Activated CD8-positive, alpha-beta memory T cell treated with anti-CD3 and anti-CD28 coated beads for 36 hours (primary cell): Measurements from ENCODE around the gene TCEA2. TPM values are rescaled to one million over a fixed set of nuclear protein-coding genes. Genes with fewer than 3 reads are reported as not detected.

ENCODE experiments used
- CTCF ChIA-PET: fragments of 350-600 bp; sonication (Branson Sonifier 250); formaldehyde crosslinking; loops from one replicate; lab custom pipeline; 2021; ENCODE audit warnings: antibody characterized with exemption; lab: Charles Lee
- POLR2A ChIA-PET: fragments of 350-600 bp; sonication (Branson Sonifier 250); formaldehyde crosslinking; loops from one replicate; lab custom pipeline; 2021; ENCODE audit warnings: antibody characterized with exemption; lab: Charles Lee
- total RNA-seq, 2 experiments: library from RNA; stranded (reverse); gene quantifications; one replicate each; pipeline ENCODE4 v1.2.3, GENCODE V29; 2021

Gene TCEA2
- total RNA-seq, 2 experiments from 2014 or later, result 25.9 to 27.5 TPM

DNA sequence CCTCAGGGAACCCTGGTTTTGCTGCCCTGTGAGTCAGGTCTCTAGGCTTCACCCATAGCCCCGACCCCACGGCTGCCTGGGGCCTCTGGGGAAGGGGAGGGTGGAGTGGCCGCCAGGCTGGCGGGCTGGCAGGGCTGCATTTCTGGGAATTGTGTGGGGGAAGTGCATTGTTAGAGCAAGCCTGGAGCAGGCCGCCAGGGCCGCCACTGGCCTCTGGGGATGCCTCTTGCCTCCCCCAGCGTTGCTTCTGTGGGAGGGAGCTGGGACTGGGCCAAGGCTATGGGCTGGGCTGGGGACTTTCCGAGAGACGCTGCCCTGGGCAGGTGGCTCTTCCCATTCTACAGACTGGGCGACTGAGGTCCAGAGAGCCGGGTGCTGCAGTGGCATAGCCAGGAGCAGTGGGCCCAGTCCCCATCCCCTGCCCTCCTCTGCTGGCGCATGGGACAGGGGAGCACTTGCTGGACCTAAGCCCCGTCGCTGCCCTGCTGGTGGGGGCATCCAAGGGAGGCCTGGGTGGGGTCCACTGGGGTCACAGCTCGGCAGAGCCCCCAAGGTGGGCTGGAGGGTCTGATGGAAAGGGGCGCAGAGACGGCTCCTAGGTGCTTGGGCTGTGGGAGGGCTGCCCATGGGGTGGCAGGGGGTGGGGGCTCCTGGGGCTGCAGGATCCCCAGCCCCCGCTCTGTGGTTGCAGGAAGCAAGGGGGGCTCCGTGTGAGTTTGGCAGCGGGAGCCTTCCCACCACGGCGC lies 6.9 kb upstream of the TCEA2 start:
- ChIA-PET CTCF (no interaction called here), POLR2A (no interaction called here)

DNA sequence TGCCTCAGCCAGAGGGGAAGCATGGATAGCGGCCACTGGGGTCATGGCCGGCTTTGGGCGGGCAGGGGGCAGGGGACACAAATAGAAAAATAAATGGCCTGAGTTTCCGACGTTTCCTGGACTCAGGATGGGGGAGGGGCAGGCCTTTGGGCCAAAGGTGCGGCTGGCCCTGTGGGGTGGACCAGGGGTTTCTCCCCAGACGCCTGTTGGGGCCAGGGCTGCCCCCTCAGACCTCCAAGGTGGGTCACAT lies 6.4 kb upstream of the TCEA2 start:
- CTCF ChIA-PET, result interaction anchor here (6.7 kb wide), 1 partner anchor 17 kb away, joined by 67 read pairs; no protein-coding TSS in a partner anchor
- POLR2A ChIA-PET, result no interaction called here

DNA sequence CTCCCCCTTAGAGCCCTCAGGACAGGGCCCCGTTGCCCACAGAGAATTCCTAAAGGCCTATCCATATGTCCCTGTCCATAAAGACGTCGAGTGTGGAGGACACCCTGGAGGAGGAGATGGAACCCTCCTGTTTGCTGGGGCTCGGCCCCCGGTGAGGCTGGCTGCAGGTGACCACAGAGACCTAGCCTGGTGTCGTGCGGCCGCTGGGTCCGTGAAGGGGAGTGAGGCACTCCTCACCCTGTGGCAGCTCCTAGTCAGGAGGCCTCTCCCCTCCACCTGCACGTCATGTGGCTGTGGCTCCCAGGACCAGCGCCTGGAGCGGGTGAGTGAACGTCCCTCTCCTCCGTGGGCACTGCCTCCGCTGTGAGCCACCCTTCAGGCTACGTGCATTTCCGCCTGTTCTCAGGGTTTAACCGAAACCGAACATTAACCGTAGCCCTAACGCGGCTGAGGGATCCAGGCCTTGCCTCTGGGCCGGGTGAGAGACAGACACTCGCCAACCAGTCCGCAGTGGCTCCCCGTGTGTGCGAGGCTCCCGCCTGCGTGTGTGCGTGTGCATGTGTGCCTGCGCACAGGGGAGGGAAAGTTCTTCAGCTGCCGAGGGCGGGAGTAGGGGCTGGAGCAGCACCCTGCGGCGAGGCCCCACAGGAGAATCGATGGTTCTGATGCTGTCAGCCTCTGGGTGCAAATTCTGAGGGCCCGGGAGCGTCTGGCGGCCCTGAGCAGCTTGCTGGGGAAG lies 5.9 kb upstream of the TCEA2 start:
- ChIA-PET POLR2A (no interaction called here), CTCF (interaction anchor here (0.6 to 6.7 kb wide), 11 partner anchors 14 to 168 kb away, joined by 3 to 67 read pairs (median 3); partner anchors contain the start of genes PRPF6, SAMD10 and UCKL1)

DNA sequence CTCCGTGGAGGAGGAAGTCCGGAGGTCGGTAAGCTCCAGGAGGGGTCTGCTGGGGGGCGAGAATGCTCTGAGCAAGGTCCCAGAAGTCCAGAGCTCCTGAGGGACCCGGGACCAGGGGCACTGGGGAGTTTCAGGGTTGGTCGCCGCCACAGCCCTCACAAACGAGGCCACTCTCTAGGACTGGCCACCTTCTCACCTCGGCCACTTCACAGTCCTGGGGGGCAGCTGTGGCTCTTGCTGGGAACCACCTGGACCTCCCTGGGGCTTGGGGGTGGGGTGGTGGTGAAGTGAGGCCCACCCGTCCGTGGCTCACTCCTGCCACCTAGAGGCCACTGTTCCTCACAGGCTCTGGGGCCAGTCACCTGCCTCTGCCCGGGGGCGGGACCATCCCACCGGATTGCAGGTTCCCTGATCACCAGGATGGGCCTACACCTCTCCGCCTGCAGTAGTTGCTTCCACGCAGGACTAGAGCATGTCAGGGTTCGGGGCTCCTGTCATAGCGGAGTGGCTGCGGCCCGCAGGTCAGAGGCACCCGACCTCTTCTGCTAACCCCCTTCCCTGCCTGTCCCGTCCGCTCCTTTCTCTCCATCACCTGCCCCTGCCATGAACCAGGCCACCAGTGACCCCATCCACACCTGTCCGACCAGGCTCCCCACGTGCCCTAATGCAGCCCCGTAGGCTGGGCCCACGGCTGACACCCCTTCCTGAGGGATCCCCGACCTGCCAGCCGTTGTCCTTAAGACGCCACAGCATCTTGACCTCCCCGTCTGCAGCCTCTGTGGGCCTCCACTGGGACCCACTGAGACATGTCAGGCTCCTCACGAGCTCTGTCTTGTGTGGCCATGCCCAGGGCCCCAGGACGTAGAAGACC lies 5.1 kb upstream of the TCEA2 start:
- ChIA-PET POLR2A (no interaction called here), CTCF (interaction anchor here (0.6 to 6.7 kb wide), 11 partner anchors 14 to 167 kb away, joined by 3 to 67 read pairs (median 3); partner anchors contain the start of genes PRPF6, SAMD10 and UCKL1)

DNA sequence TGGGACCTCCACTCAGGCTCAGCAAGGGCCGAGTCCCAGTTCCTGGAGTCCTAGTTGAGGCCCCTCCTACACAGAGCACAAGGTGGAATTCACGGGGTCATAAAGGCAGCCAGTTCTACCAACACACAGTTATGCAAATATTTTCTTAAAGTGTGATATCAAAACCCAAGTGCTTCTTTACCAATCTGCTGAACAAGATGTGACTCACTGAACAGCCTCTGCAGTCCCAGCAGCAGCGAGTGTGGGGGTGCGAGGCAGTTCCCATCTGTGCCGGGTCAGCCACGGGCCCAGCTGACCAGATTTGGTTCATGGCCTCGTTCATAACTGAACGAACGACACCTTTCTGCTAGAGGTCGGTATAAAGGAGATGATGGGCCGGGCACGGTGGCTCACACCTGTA lies 4.5 kb upstream of the TCEA2 start:
- ChIA-PET CTCF (interaction anchor here (0.7 to 6.7 kb wide), 2 partner anchors 19 to 185 kb away, joined by 4 to 67 read pairs; no protein-coding TSS in a partner anchor), POLR2A (no interaction called here)

DNA sequence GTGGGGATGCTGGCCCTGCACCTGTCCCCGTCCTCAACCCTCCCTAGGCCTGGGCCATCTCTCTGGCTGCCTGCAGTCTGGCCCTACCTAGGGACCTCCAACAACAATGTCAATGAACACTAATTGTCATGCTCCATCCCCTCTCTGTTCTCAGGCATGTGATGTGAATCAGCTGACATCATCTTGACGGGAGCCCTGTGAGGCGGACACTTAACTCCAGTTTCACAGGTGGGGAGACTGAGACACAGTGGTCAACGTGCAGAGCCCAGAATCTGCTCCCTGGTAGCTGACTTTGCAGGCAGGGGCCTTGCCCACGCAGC lies 762 bp upstream of the TCEA2 start:
- CTCF ChIA-PET, result interaction anchor here (1.6 to 6.7 kb wide), 3 partner anchors 10 to 37 kb away, joined by 3 to 67 read pairs (median 7); no protein-coding TSS in a partner anchor

DNA sequence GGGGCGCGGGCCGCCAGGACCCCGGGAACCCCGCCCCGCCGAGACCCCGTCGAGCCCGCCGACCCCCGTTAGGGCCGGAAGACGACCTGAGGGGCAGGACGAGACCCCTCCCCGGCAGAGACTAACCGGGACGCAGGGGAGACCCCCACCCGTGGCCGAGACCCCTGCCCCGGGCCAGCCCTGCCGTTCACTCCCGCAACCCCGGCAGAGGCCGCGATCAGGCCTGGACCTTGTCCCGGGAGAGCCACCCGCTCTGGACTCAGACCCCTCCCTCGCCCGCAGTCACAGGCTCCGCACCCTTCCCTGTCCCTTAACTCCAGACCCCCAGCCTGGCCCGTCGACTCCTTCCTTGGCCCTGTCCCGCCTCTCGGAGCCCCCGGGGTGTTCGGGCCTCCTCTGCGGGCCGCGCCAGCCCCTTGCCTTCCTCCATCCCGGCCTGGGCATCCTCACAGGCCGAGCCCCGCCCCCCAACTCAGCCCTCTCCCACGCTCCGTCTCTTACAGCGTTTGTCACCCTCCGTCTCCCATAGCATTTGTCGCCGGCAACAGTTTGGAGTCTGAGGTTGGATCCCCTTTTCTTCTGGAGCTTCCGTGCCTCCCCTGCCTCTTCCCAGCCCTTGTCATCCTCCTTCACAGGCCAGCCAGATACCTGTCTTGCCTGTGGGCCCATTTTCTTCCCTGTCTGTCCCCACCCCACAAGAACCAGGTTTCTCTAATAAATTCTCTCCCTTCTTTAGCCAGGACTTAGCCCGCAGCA lies 569 bp downstream of the TCEA2 start:
- ChIA-PET CTCF (interaction anchor here (0.7 to 6.7 kb wide), 4 partner anchors 24 to 83 kb away, joined by 3 to 67 read pairs (median 6); partner anchors contain the start of gene PRPF6), POLR2A (interaction anchor here (0.6 to 1.5 kb wide), 3 partner anchors 16 to 543 kb away, joined by 4 read pairs; partner anchors contain the start of genes OPRL1, PPDPF, RGS19 and UCKL1)

More for the DNA sequence above, 762 bp upstream of the TCEA2 start:
- POLR2A ChIA-PET, result interaction anchor here (1.1 to 1.5 kb wide), 2 partner anchors 106 to 541 kb away, joined by 4 read pairs; partner anchors contain the start of genes PPDPF and UCKL1

DNA sequence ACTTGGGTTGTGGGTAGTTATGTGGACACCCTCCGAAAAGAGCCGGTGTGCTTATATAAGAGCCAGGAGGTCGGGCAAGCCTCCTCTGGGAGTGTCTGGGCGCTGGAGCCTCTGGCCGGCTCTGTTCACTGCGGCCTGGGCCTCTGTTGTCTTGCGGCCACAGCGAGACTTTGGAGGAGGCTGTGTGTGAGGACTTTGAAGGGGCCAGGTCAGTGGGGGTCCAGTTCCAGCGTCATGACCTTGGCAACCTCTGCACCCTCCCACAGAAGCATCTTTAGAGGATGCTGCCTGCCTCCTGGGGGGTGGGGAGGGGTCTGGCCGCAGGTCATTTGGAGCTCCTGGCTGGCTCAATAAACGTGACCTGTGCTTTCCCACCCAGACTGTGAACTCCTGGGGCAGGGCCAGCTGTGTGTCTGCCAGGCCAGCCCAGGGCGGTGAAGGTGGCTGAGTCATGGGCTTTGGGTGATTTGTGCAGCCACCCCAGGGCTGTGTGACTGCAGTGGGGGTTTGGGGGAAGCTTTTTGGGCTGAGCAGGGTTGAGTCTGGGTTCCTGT lies 1.2 kb downstream of the TCEA2 start:
- CTCF ChIA-PET, result interaction anchor here (1.1 to 1.8 kb wide), 2 partner anchors 26 to 83 kb away, joined by 3 to 9 read pairs; partner anchors contain the start of gene PRPF6
- POLR2A ChIA-PET, result no interaction called here

DNA sequence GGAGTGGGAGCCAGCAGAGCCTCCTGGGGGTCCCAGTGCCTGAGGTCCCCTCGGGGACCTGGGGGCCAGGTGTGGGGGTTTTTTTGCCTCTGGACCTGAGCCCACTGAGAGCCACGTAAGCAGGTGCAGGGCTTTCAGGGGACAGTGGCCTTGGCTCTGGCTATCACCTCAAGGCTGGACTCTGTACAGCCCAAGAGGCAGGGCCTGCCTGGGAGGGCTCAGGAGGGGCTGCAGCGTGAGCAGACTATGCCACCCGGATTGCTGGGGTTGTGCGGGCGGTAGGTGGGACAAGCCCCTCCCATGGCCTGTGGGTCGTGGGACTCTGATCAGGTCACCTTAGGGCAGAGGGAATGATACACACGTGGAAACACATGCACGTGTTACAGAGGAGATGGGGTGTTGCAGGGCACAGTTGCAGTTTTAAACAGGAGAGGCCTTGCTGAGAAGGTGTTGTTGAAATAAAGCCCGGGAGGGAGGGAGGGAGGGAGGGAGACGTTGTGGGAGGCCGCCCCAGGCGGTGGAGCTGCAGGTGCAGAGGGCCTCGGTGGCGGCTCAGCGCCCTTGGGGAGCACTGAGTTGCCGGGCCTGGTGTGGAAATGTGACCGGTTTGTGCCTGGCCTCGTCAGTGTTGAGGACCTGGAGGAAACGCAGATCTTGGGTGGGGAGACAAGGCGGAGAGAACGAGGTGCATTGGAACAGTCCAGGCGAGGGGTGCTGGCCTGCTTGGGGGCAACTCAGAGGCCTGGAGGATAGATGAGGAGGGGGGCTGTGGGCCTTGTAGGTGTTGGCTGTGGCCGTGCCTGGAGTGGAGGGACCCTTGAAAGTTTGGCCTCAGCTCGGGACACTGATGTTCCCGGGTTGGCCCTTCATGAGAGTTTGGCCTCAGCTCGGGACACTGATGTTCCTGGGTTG lies 2.3 kb downstream of the TCEA2 start:
- POLR2A ChIA-PET, result interaction anchor here (0.5 to 1.9 kb wide), 3 partner anchors 12 to 460 kb away, joined by 3 to 5 read pairs (median 3); no protein-coding TSS in a partner anchor
- CTCF ChIA-PET, result interaction anchor here (1.0 to 1.8 kb wide), 3 partner anchors 10 to 85 kb away, joined by 3 to 9 read pairs (median 5); no protein-coding TSS in a partner anchor

DNA sequence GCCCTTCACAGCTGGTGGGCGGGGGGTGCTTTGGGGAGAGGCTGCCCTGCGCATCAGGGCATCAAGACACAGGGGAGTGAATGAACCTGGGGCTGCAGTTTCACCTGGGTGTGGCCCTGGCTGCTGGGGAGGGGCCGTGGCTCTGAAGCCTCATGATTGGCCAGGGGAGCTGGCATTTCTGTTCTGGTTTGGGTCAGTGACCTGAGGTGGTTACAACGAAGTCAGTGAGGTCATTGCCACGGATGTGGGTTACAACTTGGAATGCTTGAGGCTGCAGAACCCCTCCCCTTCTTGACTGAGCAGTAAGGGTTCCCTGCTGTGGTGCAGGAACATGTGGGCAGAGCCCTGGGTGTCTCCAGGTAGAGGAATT lies 3.0 kb downstream of the TCEA2 start:
- ChIA-PET CTCF (interaction anchor here (1.0 to 1.7 kb wide), 2 partner anchors 10 to 86 kb away, joined by 3 to 5 read pairs; no protein-coding TSS in a partner anchor), POLR2A (interaction anchor here (0.5 to 1.9 kb wide), 2 partner anchors 11 to 460 kb away, joined by 3 to 5 read pairs; no protein-coding TSS in a partner anchor)

DNA sequence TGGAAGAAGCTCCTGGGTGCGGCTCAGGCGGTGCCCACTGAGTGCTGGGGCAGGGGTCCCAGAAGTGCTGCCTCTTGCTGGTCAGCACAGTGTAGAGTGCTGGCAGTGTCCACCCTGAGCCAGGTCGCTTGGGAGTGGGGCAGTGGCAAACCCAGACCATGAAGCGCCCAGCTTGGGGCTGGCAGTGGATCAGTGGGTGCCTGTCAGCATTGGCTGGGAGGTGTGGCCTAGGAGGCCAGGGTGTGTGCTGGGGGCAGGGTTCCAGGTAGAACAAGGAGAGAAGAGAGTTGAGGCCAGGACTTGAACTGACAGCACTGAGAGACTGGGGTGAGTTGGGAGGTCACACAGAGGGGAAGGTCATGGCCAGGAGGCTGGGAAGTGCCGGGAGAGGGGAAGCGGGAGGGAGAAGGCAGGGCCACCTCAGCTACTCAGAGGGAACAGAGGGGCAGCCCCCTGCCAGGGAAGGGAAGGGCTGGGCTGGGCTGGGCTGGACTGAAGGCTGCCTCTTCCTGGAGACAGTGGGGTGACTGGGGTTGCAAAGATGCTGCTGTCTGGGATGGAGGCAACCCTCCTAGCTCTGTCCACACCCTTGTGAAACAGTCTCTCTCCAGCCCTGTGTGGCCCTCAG lies 4.1 kb downstream of the TCEA2 start:
- ChIA-PET POLR2A (interaction anchor here (1.9 kb wide), 1 partner anchor 10 kb away, joined by 5 read pairs; no protein-coding TSS in a partner anchor), CTCF (interaction anchor here (0.7 to 1.1 kb wide), 3 partner anchors 11 to 53 kb away, joined by 3 to 5 read pairs (median 3); no protein-coding TSS in a partner anchor)

DNA sequence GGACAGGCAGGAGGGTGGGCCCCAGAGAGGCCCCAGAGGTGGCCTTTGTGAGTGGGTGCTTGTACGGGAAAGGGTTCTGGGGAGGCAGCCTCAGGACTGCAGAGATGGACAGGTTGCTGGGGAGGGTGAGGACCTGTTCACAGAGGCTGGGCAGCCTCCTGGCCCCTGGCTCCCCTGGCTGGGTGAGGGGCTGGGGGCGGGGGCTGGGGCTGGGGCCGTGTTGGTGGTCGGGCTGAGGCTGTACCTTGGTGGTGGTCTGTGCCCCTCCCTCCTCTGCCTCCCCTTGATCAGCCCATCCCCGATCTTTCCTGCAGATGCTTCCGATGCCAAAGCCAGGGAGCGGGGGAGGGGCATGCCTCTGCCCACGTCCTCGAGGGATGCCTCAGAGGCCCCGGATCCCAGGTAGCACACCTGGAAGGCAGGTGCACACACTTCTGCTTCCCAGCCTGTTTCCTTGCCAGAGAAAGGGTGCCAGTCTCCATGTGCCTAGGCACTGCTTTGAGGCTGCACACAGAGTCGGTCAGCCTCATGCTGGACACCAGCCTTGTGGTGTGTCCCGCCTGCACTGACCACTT lies 4.8 kb downstream of the TCEA2 start:
- ChIA-PET CTCF (interaction anchor here (3.1 kb wide), 1 partner anchor 15 kb away, joined by 12 read pairs; no protein-coding TSS in a partner anchor), POLR2A (no interaction called here)

DNA sequence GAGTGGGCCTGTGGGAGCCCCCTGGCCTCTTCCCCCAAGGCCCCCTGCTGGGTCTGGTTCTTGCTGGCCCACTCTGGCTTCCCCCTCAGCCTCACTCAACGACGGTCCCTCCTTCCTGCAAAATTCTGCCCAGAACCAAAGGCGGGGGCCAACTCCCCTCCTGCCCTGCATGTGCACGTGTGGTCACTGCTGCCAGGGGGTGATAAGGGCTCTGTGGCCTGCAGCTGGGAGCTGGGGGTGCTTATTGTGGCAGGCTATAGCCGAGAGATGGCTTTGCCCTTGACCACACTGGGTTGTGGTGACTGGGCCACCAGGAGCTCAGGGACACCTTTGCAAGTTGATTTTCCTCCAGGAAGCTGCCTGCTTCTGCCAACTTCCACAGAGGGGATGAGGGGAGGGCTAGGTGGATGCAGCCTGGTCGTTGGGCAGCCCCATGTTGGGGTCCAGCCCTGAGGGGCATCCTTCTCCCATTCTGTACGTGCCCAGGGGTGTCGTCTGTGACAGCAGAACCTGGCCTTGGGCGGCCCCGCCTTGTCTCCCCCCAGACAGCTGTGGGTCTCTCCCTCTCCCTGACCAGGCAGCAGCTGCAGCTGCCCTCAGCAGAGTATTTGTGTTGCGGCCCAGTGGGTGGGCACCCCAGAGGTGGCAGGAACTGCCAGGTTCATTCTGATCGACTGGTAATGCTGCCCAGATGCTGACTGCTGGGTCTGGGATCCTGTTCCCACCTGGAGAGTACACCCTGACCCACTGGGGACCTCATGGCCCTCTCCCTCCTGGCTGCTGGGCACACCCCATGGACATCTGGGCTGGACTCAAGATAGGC lies 5.6 kb downstream of the TCEA2 start:
- POLR2A ChIA-PET, result interaction anchor here (1.3 kb wide), 1 partner anchor 11 kb away, joined by 3 read pairs; the partner anchor contains the start of genes OPRL1 and RGS19
- CTCF ChIA-PET, result interaction anchor here (1.4 to 3.1 kb wide), 3 partner anchors 10 to 31 kb away, joined by 5 to 12 read pairs (median 6); partner anchors contain the start of gene RGS19

DNA sequence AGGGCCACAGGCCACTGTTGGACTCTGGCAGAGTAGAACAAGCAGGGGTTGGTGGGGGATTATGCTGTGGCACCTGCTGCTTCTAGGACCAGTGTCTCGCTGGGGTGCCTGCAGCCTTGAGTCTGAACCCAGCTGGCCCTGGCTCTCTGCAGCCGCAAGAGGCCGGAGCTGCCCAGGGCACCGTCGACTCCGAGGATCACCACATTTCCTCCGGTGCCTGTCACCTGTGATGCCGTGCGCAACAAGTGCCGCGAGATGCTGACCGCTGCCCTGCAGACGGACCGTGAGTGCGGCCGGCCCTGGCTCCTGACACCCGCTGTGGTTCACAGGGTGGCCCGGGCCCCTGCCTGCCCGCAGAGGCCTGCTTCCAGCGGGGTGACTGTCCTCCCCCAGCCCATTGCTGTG lies 6.2 kb downstream of the TCEA2 start:
- ChIA-PET POLR2A (interaction anchor here (1.3 kb wide), 1 partner anchor 10 kb away, joined by 3 read pairs; the partner anchor contains the start of genes OPRL1 and RGS19), CTCF (interaction anchor here (0.7 to 3.1 kb wide), 5 partner anchors 10 to 92 kb away, joined by 3 to 12 read pairs (median 5); partner anchors contain the start of gene RGS19)
